ENCODE data around the gene CBL. TPM values are rescaled to one million over a fixed set of nuclear protein-coding genes. Genes with fewer than 3 reads are reported as not detected.

The CBL gene
- total RNA-seq, 2 experiments from 2014 or later: 25.3 to 25.7 TPM

DNA sequence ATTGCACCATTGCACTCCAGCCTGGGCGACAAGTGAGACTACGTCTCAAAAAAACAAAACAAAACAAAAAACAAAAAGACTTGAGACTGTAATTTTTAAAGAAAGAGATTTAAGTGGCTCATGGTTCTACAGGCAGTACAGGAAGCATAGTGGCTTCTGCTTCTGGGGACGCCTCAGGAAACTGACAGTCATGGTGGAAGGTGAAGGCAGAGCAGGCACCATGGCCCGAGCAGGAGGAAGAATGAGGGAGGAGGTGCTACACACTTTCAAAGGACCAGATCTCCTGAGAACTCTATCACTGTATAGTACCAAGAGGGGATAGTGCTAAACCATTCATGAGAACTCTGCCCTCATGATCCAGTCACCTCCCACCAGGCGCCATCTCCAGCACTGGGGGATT lies 52.0 kb downstream of the CBL start:
- Mint-ChIP-seq H3K36me3 (ENCODE audit: low read depth) (peaks cover 3% of the 10 kb centered on the region), H3K27me3 (ENCODE audit: low read depth) (no peaks in the 10 kb centered on the region), H3K4me3 (peak overlapping the region; percentile 27), H3K4me1 (ENCODE audit: low read depth) (peaks cover 53% of the 10 kb centered on the region), H3K27ac (peak overlapping the region; percentile 38), H3K9me3 (no peaks in the 10 kb centered on the region)
- peak; percentile 49 for DNase-seq
- CTCF ChIA-PET: interaction anchor here (0.6 kb wide), 1 partner anchor 9 kb away, joined by 5 read pairs; no protein-coding TSS in a partner anchor
- intact Hi-C loops (cut with micrococcal nuclease): no loop called here

DNA sequence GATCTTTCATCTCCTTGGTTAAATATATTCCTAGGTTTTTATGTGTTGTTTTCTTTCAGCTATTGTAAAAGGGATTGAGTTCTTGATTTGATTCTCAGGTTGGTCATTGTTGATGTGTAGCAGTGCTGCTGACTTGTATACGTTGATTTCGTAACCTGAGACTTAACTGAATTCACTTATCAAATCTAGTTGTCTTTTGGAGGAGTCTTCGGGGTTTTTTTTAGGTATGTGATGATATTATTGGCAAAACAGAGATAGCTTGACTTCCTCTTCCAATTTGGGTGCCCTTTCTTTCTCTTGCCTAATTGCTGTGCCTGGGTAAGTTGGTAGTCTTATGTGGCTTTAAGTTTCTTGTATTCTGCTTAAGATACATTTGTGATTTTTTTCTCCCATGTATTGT lies 52.8 kb downstream of the CBL start:
- CTCF ChIA-PET: interaction anchor here (0.6 to 1.8 kb wide), 4 partner anchors 9 to 53 kb away, joined by 4 to 10 read pairs (median 4); partner anchors contain the start of gene CBL
- intact Hi-C loops (cut with micrococcal nuclease): no loop called here
- H3K27ac Mint-ChIP-seq: peak overlapping the region; percentile 6
- no peak for DNase-seq
- H3K36me3 Mint-ChIP-seq (ENCODE audit: low read depth): no peaks in the 10 kb centered on the region
- H3K4me3 Mint-ChIP-seq: no peak overlapping the region
- H3K9me3 Mint-ChIP-seq: no peaks in the 10 kb centered on the region
- peaks cover 49% of the 10 kb centered on the region for H3K4me1 Mint-ChIP-seq (ENCODE audit: low read depth)
- no peaks in the 10 kb centered on the region for H3K27me3 Mint-ChIP-seq (ENCODE audit: low read depth)

DNA sequence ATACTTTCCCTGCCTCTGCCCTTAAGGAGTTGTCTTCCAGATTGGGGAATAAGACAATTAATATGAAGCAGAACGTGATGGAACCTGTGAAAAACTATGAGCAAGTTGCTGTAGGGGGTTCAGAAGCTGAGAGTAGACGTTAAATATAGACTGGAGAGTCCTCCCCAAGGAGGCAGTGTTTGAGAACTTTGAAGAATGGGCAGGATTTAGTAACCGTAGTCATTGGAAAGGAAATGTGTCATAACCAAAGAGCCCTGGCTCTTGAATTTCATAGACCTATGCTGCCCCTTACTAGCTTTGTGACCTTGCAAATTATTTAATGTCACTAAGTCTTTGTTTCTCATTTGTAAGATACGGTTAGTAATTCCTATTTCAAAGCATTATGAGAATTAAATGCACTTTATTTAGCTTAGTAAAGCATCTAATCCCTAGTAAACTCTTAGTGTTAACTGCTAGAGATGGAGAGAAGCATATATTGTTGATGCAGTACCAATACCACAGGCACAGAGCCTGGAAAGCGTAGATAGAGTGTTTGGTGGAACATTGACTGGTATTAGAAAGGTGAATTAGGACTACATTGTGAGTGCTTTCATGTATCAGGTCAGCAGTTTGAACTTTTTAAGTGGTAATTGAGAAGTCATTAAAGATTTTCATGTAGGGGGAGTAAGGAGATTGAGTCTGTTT lies 56.7 kb downstream of the CBL start:
- no peaks in the 10 kb centered on the region for H3K9me3 Mint-ChIP-seq
- H3K4me3 Mint-ChIP-seq: no peak overlapping the region
- DNase-seq: peak; percentile 35
- H3K27me3 Mint-ChIP-seq (ENCODE audit: low read depth): no peaks in the 10 kb centered on the region
- intact Hi-C loops (cut with micrococcal nuclease): loop anchor here (1.0 to 5.0 kb wide), 8 partner anchors 14 to 161 kb away; partner anchors contain the start of gene DPAGT1
- no peak overlapping the region for H3K27ac Mint-ChIP-seq
- no peaks in the 10 kb centered on the region for H3K36me3 Mint-ChIP-seq (ENCODE audit: low read depth)
- CTCF ChIA-PET: interaction anchor here (0.6 to 4.2 kb wide), 10 partner anchors 13 to 57 kb away, joined by 3 to 29 read pairs (median 4); partner anchors contain the start of gene CBL
- H3K4me1 Mint-ChIP-seq (ENCODE audit: low read depth): peaks cover 56% of the 10 kb centered on the region

- CTCF ChIA-PET: interaction anchor here (0.6 to 4.2 kb wide), 12 partner anchors 14 to 76 kb away, joined by 3 to 29 read pairs (median 4); partner anchors contain the start of gene CBL
- Mint-ChIP-seq H3K4me1 (ENCODE audit: low read depth) (peaks cover 55% of the 10 kb centered on the region), H3K4me3 (no peak overlapping the region), H3K27ac (no peak overlapping the region), H3K9me3 (no peaks in the 10 kb centered on the region), H3K36me3 (ENCODE audit: low read depth) (no peaks in the 10 kb centered on the region), H3K27me3 (ENCODE audit: low read depth) (no peaks in the 10 kb centered on the region)
- no peak for DNase-seq
- intact Hi-C loops (cut with micrococcal nuclease): loop anchor here (1.0 to 5.0 kb wide), 5 partner anchors 15 to 161 kb away; partner anchors contain the start of gene DPAGT1
These were observed 57.3 kb downstream of the CBL start for GRCh38 chr11:119263352-119263940.

DNA sequence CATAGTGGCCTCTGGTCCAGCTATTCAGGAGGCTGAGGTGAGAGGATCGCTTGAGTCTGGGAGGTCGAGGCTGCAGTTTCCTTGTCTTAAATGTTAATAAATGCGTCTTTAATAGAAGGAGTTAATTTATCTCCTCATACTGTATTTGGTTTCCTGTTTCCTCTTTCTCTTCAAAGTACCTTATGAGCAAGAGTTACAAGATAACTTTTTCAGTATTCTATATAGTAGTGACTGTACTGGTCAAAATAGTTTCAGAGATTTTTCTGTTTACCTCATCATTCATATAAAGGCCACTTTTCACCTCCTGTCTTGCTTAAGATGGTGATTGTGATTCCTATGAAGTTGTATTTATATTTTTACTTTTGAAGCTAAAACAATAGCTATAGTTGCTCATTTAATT lies 59.9 kb downstream of the CBL start:
- H3K9me3 Mint-ChIP-seq: no peaks in the 10 kb centered on the region
- H3K27me3 Mint-ChIP-seq (ENCODE audit: low read depth): no peaks in the 10 kb centered on the region
- H3K4me1 Mint-ChIP-seq (ENCODE audit: low read depth): peaks cover 42% of the 10 kb centered on the region
- CTCF ChIA-PET: interaction anchor here (0.9 to 2.5 kb wide), 6 partner anchors 18 to 175 kb away, joined by 3 to 7 read pairs (median 3); partner anchors contain the start of gene CBL
- no peak for DNase-seq
- H3K36me3 Mint-ChIP-seq (ENCODE audit: low read depth): no peaks in the 10 kb centered on the region
- peak overlapping the region; percentile 80 for H3K27ac Mint-ChIP-seq
- intact Hi-C loops (cut with micrococcal nuclease): loop anchor here (1.0 to 2.0 kb wide), 3 partner anchors 41 to 57 kb away; no protein-coding TSS in a partner anchor
- H3K4me3 Mint-ChIP-seq: peak overlapping the region; percentile 51

GRCh38 chr11:119266517-119267255 lies 60.5 kb downstream of the CBL start:
- CTCF ChIA-PET: interaction anchor here (0.9 to 2.5 kb wide), 8 partner anchors 12 to 175 kb away, joined by 3 to 7 read pairs (median 3); partner anchors contain the start of gene CBL
- Mint-ChIP-seq H3K9me3 (no peaks in the 10 kb centered on the region), H3K4me1 (ENCODE audit: low read depth) (peaks cover 42% of the 10 kb centered on the region), H3K27me3 (ENCODE audit: low read depth) (no peaks in the 10 kb centered on the region), H3K36me3 (ENCODE audit: low read depth) (no peaks in the 10 kb centered on the region), H3K4me3 (peak overlapping the region; percentile 51), H3K27ac (peak overlapping the region; percentile 80)
- intact Hi-C loops (cut with micrococcal nuclease): loop anchor here (1.0 to 2.0 kb wide), 3 partner anchors 40 to 57 kb away; no protein-coding TSS in a partner anchor
- no peak for DNase-seq

DNA sequence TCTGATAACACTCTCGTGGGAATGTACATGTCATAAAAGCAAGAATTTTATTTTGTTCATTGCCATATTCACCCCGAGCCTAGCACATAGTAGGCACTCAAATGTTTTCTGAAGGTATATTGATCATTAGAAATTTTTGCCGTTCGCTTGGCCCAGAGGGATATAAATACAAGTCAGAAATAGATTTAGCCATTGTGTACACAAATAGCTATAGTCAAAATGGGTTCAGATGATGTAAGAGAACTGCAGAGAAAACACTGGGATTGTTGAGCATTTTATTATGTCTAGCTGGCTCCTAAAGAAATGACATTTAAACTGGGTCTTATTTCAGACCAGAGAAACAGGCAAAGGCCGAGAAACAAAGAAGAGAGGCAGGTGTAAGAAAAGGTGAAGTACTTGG lies 61.5 kb downstream of the CBL start:
- H3K9me3 Mint-ChIP-seq: no peaks in the 10 kb centered on the region
- H3K4me1 Mint-ChIP-seq (ENCODE audit: low read depth): peaks cover 42% of the 10 kb centered on the region
- intact Hi-C loops (cut with micrococcal nuclease): loop anchor here (1.0 to 2.0 kb wide), 2 partner anchors 39 to 60 kb away; no protein-coding TSS in a partner anchor
- no peaks in the 10 kb centered on the region for H3K27me3 Mint-ChIP-seq (ENCODE audit: low read depth)
- no peak for DNase-seq
- H3K4me3 Mint-ChIP-seq: no peak overlapping the region
- peak overlapping the region; percentile 80 for H3K27ac Mint-ChIP-seq
- CTCF ChIA-PET: interaction anchor here (1.1 to 1.9 kb wide), 5 partner anchors 11 to 98 kb away, joined by 3 to 6 read pairs (median 5); partner anchors contain the start of genes CBL and MCAM
- no peaks in the 10 kb centered on the region for H3K36me3 Mint-ChIP-seq (ENCODE audit: low read depth)

DNA sequence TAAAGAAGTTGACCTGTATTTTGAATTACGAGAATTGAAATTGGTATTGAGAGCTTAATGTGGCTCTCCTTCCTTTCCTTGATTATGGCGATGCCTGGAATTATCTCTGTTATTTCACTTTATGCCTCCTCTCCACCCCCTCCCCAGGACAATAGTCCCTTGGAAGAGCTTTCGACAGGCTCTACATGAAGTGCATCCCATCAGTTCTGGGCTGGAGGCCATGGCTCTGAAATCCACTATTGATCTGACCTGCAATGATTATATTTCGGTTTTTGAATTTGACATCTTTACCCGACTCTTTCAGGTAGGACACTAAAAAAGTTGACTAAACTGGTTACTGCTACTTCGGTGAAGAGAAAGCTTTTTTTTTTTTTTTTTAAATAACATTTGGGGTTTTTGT lies 67.6 kb downstream of the CBL start:
- CTCF ChIA-PET: interaction anchor here (0.7 to 1.7 kb wide), 4 partner anchors 10 to 68 kb away, joined by 3 to 5 read pairs (median 4); partner anchors contain the start of gene CBL
- H3K36me3 Mint-ChIP-seq (ENCODE audit: low read depth): peaks cover 13% of the 10 kb centered on the region
- H3K9me3 Mint-ChIP-seq: no peaks in the 10 kb centered on the region
- H3K27ac Mint-ChIP-seq: no peak overlapping the region
- intact Hi-C loops (cut with micrococcal nuclease): no loop called here
- DNase-seq: no peak
- H3K4me3 Mint-ChIP-seq: no peak overlapping the region
- no peaks in the 10 kb centered on the region for H3K27me3 Mint-ChIP-seq (ENCODE audit: low read depth)
- peaks cover 6% of the 10 kb centered on the region for H3K4me1 Mint-ChIP-seq (ENCODE audit: low read depth)

GRCh38 chr11:119277660-119278059 lies 71.5 kb downstream of the CBL start:
- intact Hi-C loops (cut with micrococcal nuclease): no loop called here
- no peaks in the 10 kb centered on the region for H3K27me3 Mint-ChIP-seq (ENCODE audit: low read depth)
- H3K27ac Mint-ChIP-seq: no peak overlapping the region
- H3K36me3 Mint-ChIP-seq (ENCODE audit: low read depth): peaks cover 13% of the 10 kb centered on the region
- H3K4me3 Mint-ChIP-seq: no peak overlapping the region
- CTCF ChIA-PET: interaction anchor here (0.8 to 1.8 kb wide), 5 partner anchors 13 to 62 kb away, joined by 3 to 7 read pairs (median 4); no protein-coding TSS in a partner anchor
- no peak for DNase-seq
- peaks cover 9% of the 10 kb centered on the region for H3K4me1 Mint-ChIP-seq (ENCODE audit: low read depth)
- H3K9me3 Mint-ChIP-seq: no peaks in the 10 kb centered on the region

DNA sequence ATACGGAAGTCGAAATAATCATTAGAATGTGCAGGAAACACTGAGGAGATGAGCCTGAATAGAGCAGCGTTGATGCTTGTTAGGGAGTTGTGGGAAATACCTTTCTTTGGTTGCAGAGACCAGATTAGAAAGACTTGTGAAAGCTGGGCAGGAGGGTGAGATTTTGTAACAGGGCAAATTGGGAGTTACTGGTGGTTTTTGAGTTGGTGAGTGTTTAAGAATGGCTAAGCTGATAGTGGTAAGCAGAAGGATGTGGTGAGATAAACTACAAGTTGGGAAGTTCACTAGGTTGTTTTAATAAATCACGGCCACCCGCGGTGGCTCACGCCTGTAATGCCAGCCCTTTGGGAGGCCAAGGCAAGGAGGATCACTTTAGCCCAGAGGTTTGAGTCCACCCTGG lies 76.4 kb downstream of the CBL start:
- no peak overlapping the region for H3K27ac Mint-ChIP-seq
- intact Hi-C loops (cut with micrococcal nuclease): loop anchor here (5.0 kb wide), 1 partner anchor 40 kb away; no protein-coding TSS in a partner anchor
- H3K27me3 Mint-ChIP-seq (ENCODE audit: low read depth): no peaks in the 10 kb centered on the region
- no peaks in the 10 kb centered on the region for H3K9me3 Mint-ChIP-seq
- H3K4me1 Mint-ChIP-seq (ENCODE audit: low read depth): peaks cover 16% of the 10 kb centered on the region
- no peak overlapping the region for H3K4me3 Mint-ChIP-seq
- peaks cover 5% of the 10 kb centered on the region for H3K36me3 Mint-ChIP-seq (ENCODE audit: low read depth)
- no peak for DNase-seq
- CTCF ChIA-PET: interaction anchor here (0.7 to 5.1 kb wide), 7 partner anchors 9 to 77 kb away, joined by 3 to 63 read pairs (median 6); partner anchors contain the start of gene CBL

GRCh38 chr11:119284344-119285157 lies 78.4 kb downstream of the CBL start:
- Mint-ChIP-seq H3K9me3 (no peaks in the 10 kb centered on the region), H3K4me3 (no peak overlapping the region), H3K27me3 (ENCODE audit: low read depth) (no peaks in the 10 kb centered on the region), H3K4me1 (ENCODE audit: low read depth) (peaks cover 16% of the 10 kb centered on the region), H3K27ac (no peak overlapping the region), H3K36me3 (ENCODE audit: low read depth) (peaks cover 8% of the 10 kb centered on the region)
- DNase-seq: peak; percentile 29
- CTCF ChIA-PET: interaction anchor here (0.8 to 5.1 kb wide), 25 partner anchors 8 to 182 kb away, joined by 3 to 63 read pairs (median 4); partner anchors contain the start of genes CBL and NLRX1
- intact Hi-C loops (cut with micrococcal nuclease): loop anchor here (1.0 to 5.0 kb wide), 5 partner anchors 21 to 217 kb away; partner anchors contain the start of gene VPS11

Data from activated naive CD4-positive, alpha-beta T cell treated with anti-CD3 and anti-CD28 coated beads for 36 hours (primary cell).